Heart left ventricle (tissue), 13 donors: ENCODE data around the gene CAMSAP2.

Experiments
- CTCF ChIP-seq, 12 donors: fragments of 200-600 bp; sonication (generic) in 4 of 12; IDR thresholded peaks; one replicate each; pipeline versions ENCODE4 v1.5.0 to v1.8.0; 2018 to 2022; ENCODE audit warnings: antibody characterized with exemption in 12 of 12, mild to moderate bottlenecking in 5 of 12
- POLR2A ChIP-seq, 2 donors: fragments of 450-650 bp; IDR thresholded peaks; one replicate each; pipeline ENCODE4 v1.6.1; 2017; ENCODE audit warnings: antibody characterized with exemption in 2 of 2, mild to moderate bottlenecking in 2 of 2, moderate library complexity in 2 of 2
- donor health status: ischemic (EF 13 %, LVEDD 7.1; RV severe dilation, severe dysfunction).
- donor health status: DM: no; HTN: yes; CAD: no.
- donor health status: DM: no; HTN: no; CAD: no.
- donor health status: ischemic (EF 25% LVEDD 6.9; RV normal size, moderate dysfunction).
- donor health status: ischemic (EF 25% LVEDD 5.7; RV mildly dilated, moderate dysfunction).
- donor health status: ischemic (EF 35%, LVEDD 5.7; RV mildly dilated, moderate dysfunction).
- donor health status: nonischemic (EF 11% LVEDD 7.7; RV severe dilation, severe dysfunction).
- donor health status: DM: yes; HTN: yes; CAD: no.
- donor health status: PGD.
- donor health status: ischemic (EF 29% LVEDD 5.4; RV normal size, mild dysfunction).
- donor health status: nonischemic (EF 23%, LVEDD 6.1; RV moderate dilation, normal function).

- TF ChIP-seq POLR2A (IDR thresholded peaks at IDR 0.05) (no peak), CTCF (IDR thresholded peaks at IDR 0.05) (no peak)
Measured at GRCh38 chr1:200744143-200744542, 5.5 kb downstream of the CAMSAP2 start.
